GM21619 (cell line): ENCODE data around the gene TNN.
"Not testable (repeated sequence)": the region's sequence is repeated elsewhere in the genome, so short reads cannot be mapped to it uniquely, and the experiment has no call there.

ENCODE experiments used
- ATAC-seq: cut with Tn5 transposase; IDR thresholded peaks from one replicate; pipeline ENCODE4 v1.9.1; 2021; ENCODE audit not compliant: unreplicated experiment

TNN gene

GRCh38 chr1:175108331-175108820, 40.7 kb downstream of the TNN start:
- not testable (repeated sequence) for ATAC-seq

- no peak for ATAC-seq
Measured at GRCh38 chr1:175114996-175115395, 47.4 kb downstream of the TNN start.

GRCh38 chr1:175116210-175116798, 48.7 kb downstream of the TNN start:
- no peak for ATAC-seq

- no peak for ATAC-seq
Measured at GRCh38 chr1:175116903-175117302, 49.3 kb downstream of the TNN start.

GRCh38 chr1:175118375-175119367, 51.0 kb downstream of the TNN start:
- peak; percentile 49 for ATAC-seq

GRCh38 chr1:175120511-175120910, 52.9 kb downstream of the TNN start:
- no peak for ATAC-seq

GRCh38 chr1:175124861-175125260, 57.2 kb downstream of the TNN start:
- ATAC-seq, result no peak

- no peak for ATAC-seq
Measured at GRCh38 chr1:175126347-175126746, 58.7 kb downstream of the TNN start.

- no peak for ATAC-seq
Measured at GRCh38 chr1:175127565-175127964, 59.9 kb downstream of the TNN start.

GRCh38 chr1:175128523-175128922, 60.9 kb downstream of the TNN start:
- no peak for ATAC-seq

- no peak for ATAC-seq
Measured at GRCh38 chr1:175129182-175129581, 61.5 kb downstream of the TNN start.

- no peak for ATAC-seq
Measured at GRCh38 chr1:175129644-175129996, 62.0 kb downstream of the TNN start.

- ATAC-seq, result no peak
Measured at GRCh38 chr1:175129997-175130648, 62.5 kb downstream of the TNN start.

GRCh38 chr1:175130649-175131045, 63.0 kb downstream of the TNN start:
- ATAC-seq, result no peak

- ATAC-seq, result no peak
Measured at GRCh38 chr1:175131095-175131494, 63.5 kb downstream of the TNN start.

GRCh38 chr1:175132436-175132835, 64.8 kb downstream of the TNN start:
- no peak for ATAC-seq

GRCh38 chr1:175133673-175134435, 66.2 kb downstream of the TNN start:
- no peak for ATAC-seq

- ATAC-seq, result no peak
Measured at GRCh38 chr1:175134500-175134899, 66.9 kb downstream of the TNN start.

- ATAC-seq, result no peak
Measured at GRCh38 chr1:175136246-175136645, 68.6 kb downstream of the TNN start.

GRCh38 chr1:175137369-175137768, 69.7 kb downstream of the TNN start:
- ATAC-seq, result no peak

GRCh38 chr1:175138579-175138978, 70.9 kb downstream of the TNN start:
- no peak for ATAC-seq
